H9 (cell line): ENCODE data around the gene SLC7A4. TPM values are rescaled to one million over a fixed set of nuclear protein-coding genes. Genes with fewer than 3 reads are reported as not detected.

ENCODE experiments used
- DNase-seq: peaks from one replicate; pipeline ENCODE4 v3.0.0-alpha.2; 2017
- H2AFZ ChIP-seq: one replicate; pipeline ENCODE4 v1.6.1; 2013; ENCODE audit warnings: mild to moderate bottlenecking, low read length, control low read depth, moderate library complexity
- H2AK5ac ChIP-seq: 2 replicates; pipeline ENCODE4 v1.6.1; 2013; ENCODE audit warnings: low read length, control low read depth, mixed read lengths; ENCODE audit not compliant: insufficient read length
- H2BK120ac ChIP-seq: one replicate; pipeline ENCODE4 v1.6.1; 2013; ENCODE audit warnings: low read depth, mild to moderate bottlenecking, low read length, control low read depth, inconsistent platforms; ENCODE audit not compliant: poor library complexity, severe bottlenecking
- H2BK12ac ChIP-seq: 2 replicates; pipeline ENCODE4 v1.6.1; 2013; ENCODE audit warnings: low read length, control low read depth, mixed read lengths, low read depth; ENCODE audit not compliant: insufficient read length
- H2BK15ac ChIP-seq: 2 replicates; pipeline ENCODE4 v1.6.1; 2013; ENCODE audit warnings: low read depth, low read length, control low read depth
- H2BK20ac ChIP-seq: one replicate; pipeline ENCODE4 v1.6.1; 2013; ENCODE audit warnings: low read depth, mild to moderate bottlenecking, low read length, control low read depth, inconsistent platforms; ENCODE audit not compliant: poor library complexity, severe bottlenecking
- H2BK5ac ChIP-seq: 2 replicates; pipeline ENCODE4 v1.6.1; 2013; ENCODE audit warnings: low read length, control low read depth, mixed read lengths; ENCODE audit not compliant: insufficient read length
- H3K14ac ChIP-seq: 2 replicates; pipeline ENCODE4 v1.6.1; 2013; ENCODE audit warnings: low read length, control low read depth; ENCODE audit not compliant: insufficient read depth
- H3K18ac ChIP-seq: 2 replicates; pipeline ENCODE4 v1.6.1; 2013; ENCODE audit warnings: low read depth, mild to moderate bottlenecking, mixed read lengths, low read length, control low read depth; ENCODE audit not compliant: insufficient read length
- H3K23ac ChIP-seq: 2 replicates; pipeline ENCODE4 v1.6.1; 2013; ENCODE audit warnings: low read length, control low read depth, mixed read lengths, low read depth; ENCODE audit not compliant: insufficient read length
- H3K23me2 ChIP-seq: 2 replicates; pipeline ENCODE4 v1.6.1; 2013; ENCODE audit warnings: low read depth, mild to moderate bottlenecking, mixed read lengths, low read length, control low read depth; ENCODE audit not compliant: insufficient read length, poor library complexity, severe bottlenecking
- H3K27ac ChIP-seq: 2 replicates; pipeline ENCODE4 v1.5.1; 2013; ENCODE audit warnings: low read length, control low read depth, mixed read lengths, low read depth; ENCODE audit not compliant: insufficient read length
- H3K27me3 ChIP-seq: 2 replicates; pipeline ENCODE4 v1.6.1; 2013; ENCODE audit warnings: low read length, control low read depth, inconsistent platforms; ENCODE audit not compliant: insufficient read depth
- H3K4ac ChIP-seq: 2 replicates; pipeline ENCODE4 v1.6.1; 2013; ENCODE audit warnings: low read depth, mild to moderate bottlenecking, control low read depth, inconsistent platforms, low read length, moderate library complexity
- H3K4me1 ChIP-seq: 2 replicates; pipeline ENCODE4 v1.6.1; 2013; ENCODE audit warnings: low read length, control low read depth, inconsistent platforms; ENCODE audit not compliant: insufficient read depth
- H3K4me2 ChIP-seq: 2 replicates; pipeline ENCODE4 v1.6.1; 2013; ENCODE audit warnings: low read length, control low read depth, mixed read lengths; ENCODE audit not compliant: insufficient read length, insufficient read depth
- H3K56ac ChIP-seq: 2 replicates; pipeline ENCODE4 v1.6.1; 2013; ENCODE audit warnings: low read depth, mild to moderate bottlenecking, mixed read lengths, low read length, control low read depth; ENCODE audit not compliant: insufficient read length
- H3K79me1 ChIP-seq: 2 replicates; pipeline ENCODE4 v1.6.1; 2013; ENCODE audit warnings: low read depth, mild to moderate bottlenecking, moderate library complexity, low read length, control low read depth, inconsistent platforms; ENCODE audit not compliant: insufficient read depth, poor library complexity, severe bottlenecking
- H3K79me2 ChIP-seq: 2 replicates; pipeline ENCODE4 v1.6.1; 2013; ENCODE audit warnings: low read length, control low read depth, inconsistent platforms; ENCODE audit not compliant: insufficient read depth
- H3K9ac ChIP-seq: 2 replicates; pipeline ENCODE4 v1.6.1; 2013; ENCODE audit warnings: low read length, control low read depth, mixed read lengths; ENCODE audit not compliant: insufficient read length; ENCODE audit errors: extremely low read depth
- H3K9me3 ChIP-seq: one replicate; pipeline ENCODE4 v1.6.1; 2013; ENCODE audit warnings: low read depth, low read length, inconsistent platforms; ENCODE audit not compliant: control insufficient read depth
- H3T11ph ChIP-seq: one replicate; pipeline ENCODE4 v1.6.1; 2013; ENCODE audit warnings: mild to moderate bottlenecking, low read length, control low read depth, inconsistent platforms
- H4K20me1 ChIP-seq: one replicate; pipeline ENCODE4 v1.6.1; 2013; ENCODE audit not compliant: control insufficient read depth, insufficient read length, insufficient read depth
- H4K5ac ChIP-seq: 2 replicates; pipeline ENCODE4 v1.6.1; 2013; ENCODE audit warnings: low read depth, mild to moderate bottlenecking, mixed read lengths, low read length, control low read depth; ENCODE audit not compliant: insufficient read length
- H4K8ac ChIP-seq: replicated peaks from 2 replicates; pipeline ENCODE4 v1.6.1; 2013; ENCODE audit warnings: low read length, control low read depth, mixed read lengths, low read depth; ENCODE audit not compliant: insufficient read length
- H4K91ac ChIP-seq: 2 replicates; pipeline ENCODE4 v1.6.1; 2013; ENCODE audit warnings: low read depth, mild to moderate bottlenecking, moderate library complexity, mixed read lengths, low read length, control low read depth; ENCODE audit not compliant: insufficient read length
- H3K27ac Mint-ChIP-seq, 3 experiments: 2 replicates in 2 of 3; 3 replicates in 1 of 3; pipeline ENCODE4 v1.8.0; 2020 to 2021; ENCODE audit warnings: mixed read lengths in 3 of 3, mild to moderate bottlenecking in 1 of 3, moderate library complexity in 1 of 3
- H3K27me3 Mint-ChIP-seq: 2 replicates; pipeline ENCODE4 v1.8.0; 2021; ENCODE audit warnings: low read depth, mild to moderate bottlenecking, moderate library complexity, mixed read lengths
- H3K36me3 Mint-ChIP-seq, 3 experiments: 2 replicates in 2 of 3; 3 replicates in 1 of 3; pipeline ENCODE4 v1.8.0; 2020 to 2021; ENCODE audit warnings: low read depth in 3 of 3, mixed read lengths in 3 of 3; ENCODE audit not compliant: insufficient read depth in 1 of 3
- H3K4me1 Mint-ChIP-seq, 2 experiments: 2 replicates each; pipeline ENCODE4 v1.8.0; 2020; ENCODE audit warnings: mixed read lengths in 2 of 2
- H3K4me3 Mint-ChIP-seq, 2 experiments: 2 replicates in 1 of 2; 3 replicates in 1 of 2; pipeline ENCODE4 v1.8.0; 2020 to 2021; ENCODE audit warnings: mild to moderate bottlenecking in 2 of 2, mixed read lengths in 2 of 2, moderate library complexity in 1 of 2
- H3K9me3 Mint-ChIP-seq, 2 experiments: 2 replicates in 1 of 2; 3 replicates in 1 of 2; pipeline ENCODE4 v1.8.0; 2020; ENCODE audit warnings: mild to moderate bottlenecking in 2 of 2, mixed read lengths in 2 of 2, moderate library complexity in 1 of 2
- CTCF ChIP-seq: fragments of 200-600 bp; sonication (generic); conservative IDR thresholded peaks from 3 replicates; pipeline ENCODE4 v1.8.0; 2021; ENCODE audit warnings: antibody characterized with exemption, mild to moderate bottlenecking
- WGBS: extraction: QIAGEN DNeasy Blood & Tissue Kit; methylation state at CpG from one replicate; pipeline ENCODE4 v1.1.7; 2013; ENCODE audit warnings: missing lambda C conversion rate, low lambda C conversion rate, mixed read lengths; ENCODE audit not compliant: insufficient read length; ENCODE audit errors: extremely low coverage; 5-methylcytosine and 5-hydroxymethylcytosine counted together
- total RNA-seq: library from RNA; stranded (reverse); gene quantifications from 2 replicates; pipeline ENCODE4 v1.2.1, GENCODE V29; 2021

SLC7A4 gene
- total RNA-seq, 1 experiment from 2014 or later, result 0.09 TPM

GRCh38 chr22:21076912-21077625 lies 44.7 kb upstream of the SLC7A4 start:
- peaks cover 0 to 2% of the 10 kb centered on the region in 2 experiments; a peak in 1 of 5 replicates for H3K9me3 Mint-ChIP-seq

More at GRCh38 chr22:21076912-21077625, 44.7 kb upstream of the SLC7A4 start:
- H2BK120ac ChIP-seq, result no peak overlapping the region
- no CpG with 5 or more reads among the region's 21 CpGs for WGBS
- Mint-ChIP-seq H3K27me3 (peaks cover 2% of the 10 kb centered on the region; the same call in 1 of the 2 replicates), H3K4me1 (no peaks in the 10 kb centered on the region; a peak in 1 of 4 replicates), H3K36me3 (no peaks in the 10 kb centered on the region; a peak in 2 of 7 replicates), H3K4me3 (no peak overlapping the region), H3K27ac (no peak overlapping the region)
- H3K18ac ChIP-seq, result no peak overlapping the region
- no peak for DNase-seq
- H3K79me1 ChIP-seq, result no peaks in the 10 kb centered on the region
- no peak overlapping the region for H2BK5ac ChIP-seq
- no peak overlapping the region for H2AFZ ChIP-seq
- H3K4me1 ChIP-seq, result no peaks in the 10 kb centered on the region
- H3K27ac ChIP-seq, result no peak overlapping the region
- no peaks in the 10 kb centered on the region for H3K27me3 ChIP-seq
- H3K4ac ChIP-seq, result no peak overlapping the region
- H3K79me2 ChIP-seq, result no peaks in the 10 kb centered on the region
- no peak overlapping the region for H3T11ph ChIP-seq
- no peaks in the 10 kb centered on the region for H3K23me2 ChIP-seq
- no peak overlapping the region; the same call in 1 of the 2 replicates for H3K14ac ChIP-seq
- no peaks in the 10 kb centered on the region for H4K20me1 ChIP-seq
- H3K56ac ChIP-seq, result no peak overlapping the region
- H4K8ac ChIP-seq, result no peak overlapping the region
- no peak overlapping the region for H2AK5ac ChIP-seq
- no peak overlapping the region for H4K5ac ChIP-seq
- no peak overlapping the region for H2BK12ac ChIP-seq
- H2BK15ac ChIP-seq, result no peak overlapping the region
- no peak overlapping the region for H3K4me2 ChIP-seq
- no peak overlapping the region for H3K23ac ChIP-seq
- H2BK20ac ChIP-seq, result no peak overlapping the region
- H4K91ac ChIP-seq, result no peak overlapping the region
- no peak overlapping the region for H3K9ac ChIP-seq
- TF ChIP-seq CTCF, result no peak
- H3K9me3 ChIP-seq, result no peaks in the 10 kb centered on the region
